ENCODE results near the gene GRHL3. TPM values are rescaled to one million over a fixed set of nuclear protein-coding genes. Genes with fewer than 3 reads are reported as not detected.

The GRHL3 gene
- total and polyA plus RNA-seq, 10 of the 15 experiments (the other 5 are each of a cell fraction or from before 2014, with no cell fraction given), result 0.07 to 0.87 (median 0.34) TPM

DNA sequence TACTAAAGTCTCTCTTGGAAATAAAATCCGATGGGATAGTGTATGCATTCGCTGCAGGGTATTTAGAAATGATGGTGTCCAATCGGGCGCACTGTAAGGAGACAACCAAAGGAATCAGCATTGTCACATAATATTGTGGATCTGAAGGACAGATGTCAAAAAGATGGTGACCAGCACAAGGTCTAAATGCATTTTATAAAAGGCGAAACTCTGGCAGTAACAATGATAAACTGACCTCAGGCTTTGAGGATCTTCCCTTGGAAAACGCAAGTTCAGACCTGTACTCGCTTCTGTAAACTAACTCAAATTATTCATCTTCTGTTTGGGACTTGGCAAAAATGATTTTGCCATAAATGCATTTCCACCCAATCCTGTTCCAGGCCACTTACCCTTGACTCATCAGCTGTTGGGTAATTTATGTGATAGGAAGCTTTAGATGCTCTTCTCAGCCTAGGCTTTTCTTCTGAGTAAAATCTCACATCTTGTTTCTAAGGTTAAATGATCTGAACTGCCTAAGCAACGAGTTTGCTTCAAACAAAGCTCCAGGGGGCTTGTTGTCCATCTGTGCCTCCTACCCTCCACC, 60.7 kb downstream of the GRHL3 start:
- DNase-seq (ENCODE audit: low read depth, low spot score) (no peak), FAIRE-seq (no peak), ATAC-seq (no peak)
- H3K27me3 ChIP-seq (replicated peaks in 1 of 2; ENCODE audit: control insufficient read depth in 2 of 2, insufficient read depth in 2 of 2, low read length in 1 of 2), result no peaks in the 10 kb centered on the region
- H4K20me1 ChIP-seq (ENCODE audit: control insufficient read depth, insufficient read depth), result no peaks in the 10 kb centered on the region
- no peak overlapping the region for H3K9ac ChIP-seq (ENCODE audit: control insufficient read depth, insufficient read depth, low read length)
- H2AFZ ChIP-seq (ENCODE audit: control insufficient read depth, low read depth, low read length), result no peak overlapping the region
- H3K79me2 ChIP-seq (ENCODE audit: control insufficient read depth, insufficient read depth, low read length), result no peaks in the 10 kb centered on the region
- intact Hi-C loops (cut with micrococcal nuclease; ENCODE audit: unreplicated experiment), result no loop called here
- RAD21 ChIA-PET (ENCODE audit: unreplicated experiment), result interaction anchor here (0.6 to 3.8 kb wide), 2 partner anchors 11 to 385 kb away, joined by 3 to 12 read pairs; no protein-coding TSS in a partner anchor
- BruUV-seq (replicated peaks), result no TSS peak
- H3K4me1 ChIP-seq (ENCODE audit: control insufficient read depth, insufficient read depth, low read length), result peaks cover 11% of the 10 kb centered on the region
- in situ Hi-C loops (cut with MboI), result no loop called here
- SMC1A ChIA-PET (ENCODE audit: uncharacterized antibody, unreplicated experiment), result interaction anchor here (0.7 to 3.6 kb wide), 2 partner anchors 11 to 12 kb away, joined by 3 to 16 read pairs; no protein-coding TSS in a partner anchor
- WGBS (ENCODE audit: insufficient coverage, insufficient replicate concordance, low lambda C conversion rate, missing lambda C conversion rate), result 71% methylated on average over 8 of the region's 8 CpGs
- no peak overlapping the region for H3K27ac ChIP-seq (ENCODE audit: control insufficient read depth, insufficient read depth)
- H3K4me2 ChIP-seq (ENCODE audit: control insufficient read depth, insufficient read depth), result no peak overlapping the region
- POLR2A ChIA-PET, result no interaction called here
- H3K9me3 ChIP-seq (replicated peaks; ENCODE audit: control insufficient read depth, insufficient read depth, low read length), result no peaks in the 10 kb centered on the region
- CTCF ChIA-PET, result interaction anchor here (1.1 to 3.2 kb wide), 3 partner anchors 12 to 229 kb away, joined by 5 to 9 read pairs (median 9); no protein-coding TSS in a partner anchor
- no peaks in the 10 kb centered on the region for H3K36me3 ChIP-seq (ENCODE audit: control insufficient read depth in 2 of 2, insufficient read depth in 2 of 2, low read length in 1 of 2)
- no peak overlapping the region for H3K4me3 ChIP-seq
- TF ChIP-seq, protein P1, sequence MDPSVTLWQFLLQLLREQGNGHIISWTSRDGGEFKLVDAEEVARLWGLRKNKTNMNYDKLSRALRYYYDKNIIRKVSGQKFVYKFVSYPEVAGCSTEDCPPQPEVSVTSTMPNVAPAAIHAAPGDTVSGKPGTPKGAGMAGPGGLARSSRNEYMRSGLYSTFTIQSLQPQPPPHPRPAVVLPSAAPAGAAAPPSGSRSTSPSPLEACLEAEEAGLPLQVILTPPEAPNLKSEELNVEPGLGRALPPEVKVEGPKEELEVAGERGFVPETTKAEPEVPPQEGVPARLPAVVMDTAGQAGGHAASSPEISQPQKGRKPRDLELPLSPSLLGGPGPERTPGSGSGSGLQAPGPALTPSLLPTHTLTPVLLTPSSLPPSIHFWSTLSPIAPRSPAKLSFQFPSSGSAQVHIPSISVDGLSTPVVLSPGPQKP (IDR thresholded peaks at IDR 0.05; ENCODE audit: low read depth, low read length), result no peak
- TF ChIP-seq SREBF2 (IDR thresholded peaks at IDR 0.05; ENCODE audit: low read length), result no peak
- TF ChIP-seq CBFB (IDR thresholded peaks at IDR 0.05; ENCODE audit: low read depth), result no peak
- no peak for TF ChIP-seq CTCF (IDR thresholded peaks at IDR 0.05 in 2 of 3, conservative IDR thresholded peaks at IDR 0.05 in 1 of 3; ENCODE audit: control insufficient read depth in 2 of 3, extremely low read depth in 1 of 3, insufficient read depth in 1 of 3, low read depth in 3 of 3, low read length in 3 of 3)
- no peak for TF ChIP-seq RAD21 (IDR thresholded peaks at IDR 0.05; ENCODE audit: insufficient read depth, low read depth, low read length)
- no peak for TF ChIP-seq HDAC6 (IDR thresholded peaks at IDR 0.05; ENCODE audit: unreplicated experiment)
- TF ChIP-seq RUNX3 (IDR thresholded peaks at IDR 0.05; ENCODE audit: low read length), result no peak
- no peak for TF ChIP-seq FOS (IDR thresholded peaks at IDR 0.05; ENCODE audit: borderline replicate concordance, extremely low read depth, insufficient read length)
- TF ChIP-seq CHD4 (IDR thresholded peaks at IDR 0.05), result no peak
- TF ChIP-seq, protein P2, sequence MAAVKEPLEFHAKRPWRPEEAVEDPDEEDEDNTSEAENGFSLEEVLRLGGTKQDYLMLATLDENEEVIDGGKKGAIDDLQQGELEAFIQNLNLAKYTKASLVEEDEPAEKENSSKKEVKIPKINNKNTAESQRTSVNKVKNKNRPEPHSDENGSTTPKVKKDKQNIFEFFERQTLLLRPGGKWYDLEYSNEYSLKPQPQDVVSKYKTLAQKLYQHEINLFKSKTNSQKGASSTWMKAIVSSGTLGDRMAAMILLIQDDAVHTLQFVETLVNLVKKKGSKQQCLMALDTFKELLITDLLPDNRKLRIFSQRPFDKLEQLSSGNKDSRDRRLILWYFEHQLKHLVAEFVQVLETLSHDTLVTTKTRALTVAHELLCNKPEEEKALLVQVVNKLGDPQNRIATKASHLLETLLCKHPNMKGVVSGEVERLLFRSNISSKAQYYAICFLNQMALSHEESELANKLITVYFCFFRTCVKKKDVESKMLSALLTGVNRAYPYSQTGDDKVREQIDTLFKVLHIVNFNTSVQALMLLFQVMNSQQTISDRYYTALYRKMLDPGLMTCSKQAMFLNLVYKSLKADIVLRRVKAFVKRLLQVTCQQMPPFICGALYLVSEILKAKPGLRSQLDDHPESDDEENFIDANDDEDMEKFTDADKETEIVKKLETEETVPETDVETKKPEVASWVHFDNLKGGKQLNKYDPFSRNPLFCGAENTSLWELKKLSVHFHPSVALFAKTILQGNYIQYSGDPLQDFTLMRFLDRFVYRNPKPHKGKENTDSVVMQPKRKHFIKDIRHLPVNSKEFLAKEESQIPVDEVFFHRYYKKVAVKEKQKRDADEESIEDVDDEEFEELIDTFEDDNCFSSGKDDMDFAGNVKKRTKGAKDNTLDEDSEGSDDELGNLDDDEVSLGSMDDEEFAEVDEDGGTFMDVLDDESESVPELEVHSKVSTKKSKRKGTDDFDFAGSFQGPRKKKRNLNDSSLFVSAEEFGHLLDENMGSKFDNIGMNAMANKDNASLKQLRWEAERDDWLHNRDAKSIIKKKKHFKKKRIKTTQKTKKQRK (IDR thresholded peaks at IDR 0.05; ENCODE audit: low read depth, low read length), result no peak
- no peak for TF ChIP-seq NR2C1 (IDR thresholded peaks at IDR 0.05)
- TF ChIP-seq ZBED1 (IDR thresholded peaks at IDR 0.05; ENCODE audit: borderline replicate concordance), result no peak
- TF ChIP-seq, protein P3, sequence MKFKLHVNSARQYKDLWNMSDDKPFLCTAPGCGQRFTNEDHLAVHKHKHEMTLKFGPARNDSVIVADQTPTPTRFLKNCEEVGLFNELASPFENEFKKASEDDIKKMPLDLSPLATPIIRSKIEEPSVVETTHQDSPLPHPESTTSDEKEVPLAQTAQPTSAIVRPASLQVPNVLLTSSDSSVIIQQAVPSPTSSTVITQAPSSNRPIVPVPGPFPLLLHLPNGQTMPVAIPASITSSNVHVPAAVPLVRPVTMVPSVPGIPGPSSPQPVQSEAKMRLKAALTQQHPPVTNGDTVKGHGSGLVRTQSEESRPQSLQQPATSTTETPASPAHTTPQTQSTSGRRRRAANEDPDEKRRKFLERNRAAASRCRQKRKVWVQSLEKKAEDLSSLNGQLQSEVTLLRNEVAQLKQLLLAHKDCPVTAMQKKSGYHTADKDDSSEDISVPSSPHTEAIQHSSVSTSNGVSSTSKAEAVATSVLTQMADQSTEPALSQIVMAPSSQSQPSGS (IDR thresholded peaks at IDR 0.05; ENCODE audit: low read length), result no peak
